Naive thymus-derived CD4-positive, alpha-beta T cell (primary cell): ENCODE results near the gene SFXN3. TPM values are rescaled to one million over a fixed set of nuclear protein-coding genes. Genes with fewer than 3 reads are reported as not detected.
A peak's percentile ranks its signal among the peaks of the same experiment; 100 is the strongest.

ENCODE experiments used
- ATAC-seq: fragments of 150-1000 bp; cut with Tn5 transposase; 2 replicates; pipeline ENCODE4 v1.10.0; 2021; ENCODE audit warnings: mild to moderate bottlenecking, moderate library complexity
- CTCF ChIA-PET: fragments of 350-600 bp; sonication (Branson Sonifier 250); formaldehyde crosslinking; loops from one replicate; lab custom pipeline; 2021; ENCODE audit warnings: antibody characterized with exemption; lab: Charles Lee
- POLR2A ChIA-PET: fragments of 350-600 bp; sonication (Branson Sonifier 250); formaldehyde crosslinking; loops from one replicate; lab custom pipeline; 2021; ENCODE audit warnings: antibody characterized with exemption, inconsistent platforms; lab: Charles Lee
- DNase-seq, 9 donors: peaks; one replicate each; pipeline versions ENCODE4 v3.0.0 to v3.0.0-alpha.2; 2020 to 2022; ENCODE audit warnings: mixed read lengths in 1 of 9
- H3K27ac ChIP-seq: one replicate; pipeline ENCODE4 v1.7.0; 2013; ENCODE audit warnings: mild to moderate bottlenecking, low read depth, low read length, moderate library complexity
- H3K27me3 ChIP-seq, 2 donors: one replicate each; pipeline ENCODE4 v1.7.0; 2013; ENCODE audit warnings: low read length in 2 of 2, mild to moderate bottlenecking in 2 of 2, moderate library complexity in 2 of 2; ENCODE audit not compliant: control insufficient read depth in 2 of 2, insufficient read depth in 2 of 2
- H3K36me3 ChIP-seq, 3 experiments: 1 replicate in 2 of 3; 2 replicates in 1 of 3; pipeline ENCODE4 v1.7.0; 2013; ENCODE audit warnings: low read length in 3 of 3, mild to moderate bottlenecking in 3 of 3, moderate library complexity in 1 of 3; ENCODE audit not compliant: insufficient read depth in 3 of 3, control insufficient read depth in 2 of 3
- H3K4me1 ChIP-seq, 2 donors: one replicate each; pipeline ENCODE4 v1.7.0; 2013; ENCODE audit warnings: low read length in 2 of 2, mild to moderate bottlenecking in 2 of 2, moderate library complexity in 1 of 2; ENCODE audit not compliant: control insufficient read depth in 2 of 2, insufficient read depth in 2 of 2
- H3K4me3 ChIP-seq: 2 replicates; pipeline ENCODE4 v1.7.0; 2013; ENCODE audit warnings: mild to moderate bottlenecking, low read length
- H3K9me3 ChIP-seq, 3 experiments: 1 replicate in 2 of 3; 2 replicates in 1 of 3; pipeline ENCODE4 v1.7.0; 2013; ENCODE audit warnings: low read length in 3 of 3; ENCODE audit not compliant: control insufficient read depth in 2 of 3
- H3K27ac Mint-ChIP-seq, 9 donors: one replicate each; pipeline ENCODE4 v1.8.0; 2020 to 2022; ENCODE audit warnings: mixed read lengths in 9 of 9, mild to moderate bottlenecking in 8 of 9, moderate library complexity in 5 of 9, inconsistent platforms in 2 of 9
- H3K27me3 Mint-ChIP-seq, 5 donors: one replicate each; pipeline ENCODE4 v1.8.0; 2021 to 2022; ENCODE audit warnings: mixed read lengths in 5 of 5, mild to moderate bottlenecking in 1 of 5
- H3K36me3 Mint-ChIP-seq, 5 donors: one replicate each; pipeline ENCODE4 v1.8.0; 2020 to 2022; ENCODE audit warnings: mixed read lengths in 5 of 5, mild to moderate bottlenecking in 3 of 5, inconsistent platforms in 1 of 5
- H3K4me1 Mint-ChIP-seq, 7 donors: one replicate each; pipeline ENCODE4 v1.8.0; 2020 to 2022; ENCODE audit warnings: mixed read lengths in 7 of 7, mild to moderate bottlenecking in 3 of 7, inconsistent platforms in 1 of 7
- H3K4me3 Mint-ChIP-seq, 10 donors: one replicate each; pipeline ENCODE4 v1.8.0; 2020 to 2022; ENCODE audit warnings: mild to moderate bottlenecking in 10 of 10, mixed read lengths in 10 of 10, moderate library complexity in 6 of 10, inconsistent platforms in 2 of 10
- H3K9me3 Mint-ChIP-seq, 11 donors: one replicate each; pipeline ENCODE4 v1.8.0; 2020 to 2022; ENCODE audit warnings: mixed read lengths in 11 of 11, mild to moderate bottlenecking in 4 of 11, inconsistent platforms in 1 of 11, moderate library complexity in 1 of 11
- intact Hi-C, 2 donors: fragments of 100-400 bp; cut with micrococcal nuclease; formaldehyde crosslinking; loops; one replicate each; pipeline ENCODE4 v1.15.1; 2023
- polyA plus RNA-seq, 2 donors: library from polyadenylated mRNA; unstranded; fragments of 300-500 nt; fragmentation: Illumina TruSeq; gene quantifications; one replicate each; pipeline ENCODE4 v1.2.3, GENCODE V29; 2021
- total RNA-seq, 6 experiments: library from RNA in 5 of 6; stranded (reverse) in 5 of 6; gene quantifications; 1 replicate in 5 of 6; 2 replicates in 1 of 6; pipeline ENCODE4 v1.2.3 and lab custom pipeline; 2021 to 2026

The SFXN3 gene
- total and polyA plus RNA-seq, 7 experiments from 2014 or later: 12.6 to 90.4 (median 38.2) TPM

GRCh38 chr10:100986623-100986951 is 44.4 kb upstream of the SFXN3 start:
- intact Hi-C loops: no loop called here
- Mint-ChIP-seq H3K27me3 (no peaks in the 10 kb centered on the region), H3K27ac (peak overlapping the region in 7 of 9 donors; percentile 84 to 98 (median 92)), H3K4me3 (peak overlapping the region; percentile 91 to 100 (median 95)), H3K4me1 (peaks cover 23 to 60% (median 38%) of the 10 kb centered on the region in 7 donors), H3K9me3 (no peaks in the 10 kb centered on the region), H3K36me3 (peaks cover 11 to 47% (median 28%) of the 10 kb centered on the region in 5 donors)
- ChIA-PET POLR2A (interaction anchor here (0.9 to 4.7 kb wide), 4 partner anchors 11 to 45 kb away, joined by 3 to 65 read pairs (median 6); partner anchors contain the start of genes LZTS2, PDZD7 and SFXN3), CTCF (interaction anchor here (2.4 kb wide), 1 partner anchor 11 kb away, joined by 24 read pairs; no protein-coding TSS in a partner anchor)
- DNase-seq: no peak
- Histone ChIP-seq H3K36me3 (peaks cover 0 to 60% (median 11%) of the 10 kb centered on the region in 3 experiments), H3K9me3 (no peaks in the 10 kb centered on the region), H3K27ac (peak overlapping the region; percentile 81), H3K4me3 (peak overlapping the region; percentile 89), H3K27me3 (no peaks in the 10 kb centered on the region), H3K4me1 (peaks cover 17 to 24% of the 10 kb centered on the region in 2 donors)
- no peak for ATAC-seq

DNA sequence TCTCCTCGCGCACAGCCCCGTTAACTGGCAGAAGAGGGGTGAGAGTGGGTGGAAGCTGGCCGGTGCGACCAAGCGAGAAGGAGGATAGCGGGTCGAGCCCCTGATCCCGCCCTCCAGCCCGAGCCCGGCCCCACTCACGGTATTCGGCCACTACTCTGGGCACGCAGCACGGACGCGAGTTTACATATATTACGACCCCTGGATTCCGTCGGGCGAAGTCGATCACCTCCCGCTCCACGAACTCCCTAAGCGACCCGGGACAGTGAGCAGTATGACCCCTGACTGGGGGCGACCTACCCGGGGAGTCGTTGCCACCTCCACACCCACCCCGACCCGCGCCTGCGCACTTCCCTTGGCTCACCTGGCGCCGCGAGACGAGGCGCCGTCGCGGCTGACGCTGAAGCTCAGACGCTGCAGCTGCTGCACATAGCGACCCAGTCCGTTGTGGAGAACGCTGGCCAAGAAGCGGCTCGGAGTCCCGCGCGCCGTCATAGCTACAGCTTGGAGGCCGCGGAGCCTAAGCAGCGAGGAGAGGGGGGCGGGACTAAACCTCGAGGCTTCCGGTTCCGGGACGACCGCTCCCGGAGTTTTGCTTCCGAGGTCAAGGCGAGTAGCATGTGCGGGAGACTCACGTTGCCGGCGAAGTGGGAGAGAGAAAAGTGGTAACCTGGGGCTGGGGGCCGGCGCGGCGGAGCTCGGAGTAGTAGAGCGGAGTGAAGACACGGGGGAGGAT is 43.9 kb upstream of the SFXN3 start, which contains the start of the genes MRPL43 and TWNK:
TSS of gene MRPL43 (minus strand) at position 546 of the 733 bp plus-strand sequence. CDS start at position 492, 54 bp downstream.
TSS of gene TWNK (plus strand) at position 592 of the 733 bp plus-strand sequence. CDS start 668 bp downstream, outside the sequence.
- no peaks in the 10 kb centered on the region for H3K9me3 ChIP-seq
- Mint-ChIP-seq H3K9me3 (no peaks in the 10 kb centered on the region), H3K27ac (peak within 1 kb of the TSS; percentile 80 to 98 (median 92)), H3K36me3 (peaks cover 11 to 44% (median 26%) of the 10 kb centered on the region in 5 donors), H3K4me3 (peak within 1 kb of the TSS; percentile 91 to 100 (median 95)), H3K4me1 (peaks cover 23 to 60% (median 38%) of the 10 kb centered on the region in 7 donors), H3K27me3 (no peaks in the 10 kb centered on the region)
- peak within 1 kb of the TSS; percentile 89 for H3K4me3 ChIP-seq
- DNase-seq (peak; percentile 68 to 88 (median 84)), ATAC-seq (peak; percentile 94)
- peak within 1 kb of the TSS; percentile 81 for H3K27ac ChIP-seq
- ChIA-PET POLR2A (interaction anchor here (0.9 to 4.7 kb wide), 4 partner anchors 10 to 45 kb away, joined by 3 to 65 read pairs (median 4); partner anchors contain the start of genes LZTS2, PDZD7 and SFXN3), CTCF (interaction anchor here (1.8 to 2.4 kb wide), 2 partner anchors 10 to 27 kb away, joined by 5 to 24 read pairs; no protein-coding TSS in a partner anchor)
- no peaks in the 10 kb centered on the region for H3K27me3 ChIP-seq
- intact Hi-C loops: loop anchor here (1.0 kb wide), 3 partner anchors 10 to 75 kb away; partner anchors contain the start of genes SEMA4G (in 2 of the 2) and SLF2 (in 2 of the 2)
- H3K36me3 ChIP-seq: peaks cover 0 to 59% (median 11%) of the 10 kb centered on the region in 3 experiments
- peaks cover 17 to 24% of the 10 kb centered on the region in 2 donors for H3K4me1 ChIP-seq

GRCh38 chr10:100987685-100988049 is 43.4 kb upstream of the SFXN3 start:
- Histone ChIP-seq H3K4me3 (peak overlapping the region; percentile 89), H3K27me3 (no peaks in the 10 kb centered on the region), H3K27ac (peak overlapping the region; percentile 81), H3K4me1 (peaks cover 17 to 24% of the 10 kb centered on the region in 2 donors), H3K9me3 (no peaks in the 10 kb centered on the region), H3K36me3 (peaks cover 0 to 57% (median 11%) of the 10 kb centered on the region in 3 experiments)
- Mint-ChIP-seq H3K4me1 (peaks cover 23 to 60% (median 37%) of the 10 kb centered on the region in 7 donors), H3K27ac (peak overlapping the region; percentile 80 to 98 (median 92)), H3K4me3 (peak overlapping the region; percentile 91 to 100 (median 95)), H3K27me3 (no peaks in the 10 kb centered on the region), H3K36me3 (peaks cover 11 to 41% (median 21%) of the 10 kb centered on the region in 5 donors), H3K9me3 (no peaks in the 10 kb centered on the region)
- ATAC-seq (no peak), DNase-seq (no peak)
- ChIA-PET CTCF (interaction anchor here (1.2 to 2.4 kb wide), 3 partner anchors 10 to 27 kb away, joined by 4 to 24 read pairs (median 5); no protein-coding TSS in a partner anchor), POLR2A (interaction anchor here (0.9 to 4.7 kb wide), 4 partner anchors 10 to 45 kb away, joined by 3 to 65 read pairs (median 4); partner anchors contain the start of genes LZTS2, PDZD7 and SFXN3)
- intact Hi-C loops: loop anchor here (1.0 kb wide), 3 partner anchors 10 to 75 kb away; partner anchors contain the start of genes SEMA4G (in 2 of the 2) and SLF2 (in 2 of the 2)

- Mint-ChIP-seq H3K36me3 (peaks cover 11 to 46% (median 18%) of the 10 kb centered on the region in 5 donors), H3K9me3 (no peaks in the 10 kb centered on the region), H3K4me1 (peaks cover 23 to 60% (median 35%) of the 10 kb centered on the region in 7 donors), H3K27me3 (no peaks in the 10 kb centered on the region), H3K4me3 (peak overlapping the region; percentile 91 to 100 (median 95)), H3K27ac (peak overlapping the region in 5 of 9 donors; percentile 80 to 96 (median 92))
- intact Hi-C loops: no loop called here
- H3K36me3 ChIP-seq: peaks cover 0 to 56% (median 11%) of the 10 kb centered on the region in 3 experiments
- no peak for ATAC-seq
- no peaks in the 10 kb centered on the region for H3K9me3 ChIP-seq
- peaks cover 17 to 24% of the 10 kb centered on the region in 2 donors for H3K4me1 ChIP-seq
- POLR2A ChIA-PET: interaction anchor here (0.8 to 4.7 kb wide), 2 partner anchors 9 to 43 kb away, joined by 3 to 65 read pairs; partner anchors contain the start of genes LZTS2, PDZD7 and SFXN3
- CTCF ChIA-PET: interaction anchor here (0.7 to 2.4 kb wide), 5 partner anchors 9 to 28 kb away, joined by 3 to 24 read pairs (median 5); no protein-coding TSS in a partner anchor
- peak overlapping the region; percentile 81 for H3K27ac ChIP-seq
- DNase-seq: no peak
- H3K27me3 ChIP-seq: no peaks in the 10 kb centered on the region
- peak overlapping the region; percentile 89 for H3K4me3 ChIP-seq
These were observed 42.9 kb upstream of the SFXN3 start for GRCh38 chr10:100988166-100988565.

DNA sequence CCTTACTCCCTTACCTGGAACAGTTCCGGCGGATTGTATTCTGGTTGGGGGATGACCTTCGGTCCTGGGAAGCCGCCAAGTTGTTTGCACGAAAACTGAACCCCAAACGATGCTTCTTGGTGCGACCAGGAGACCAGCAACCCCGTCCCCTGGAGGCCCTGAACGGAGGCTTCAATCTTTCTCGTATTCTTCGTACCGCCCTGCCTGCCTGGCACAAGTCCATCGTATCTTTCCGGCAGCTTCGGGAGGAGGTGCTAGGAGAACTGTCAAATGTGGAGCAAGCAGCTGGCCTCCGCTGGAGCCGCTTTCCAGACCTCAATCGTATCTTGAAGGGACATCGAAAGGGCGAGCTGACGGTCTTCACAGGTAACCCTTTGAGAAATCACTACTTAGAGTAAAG is 41.9 kb upstream of the SFXN3 start:
- H3K4me3 Mint-ChIP-seq: peak overlapping the region in 5 of 10 donors; percentile 9 to 48 (median 25)
- H3K4me1 ChIP-seq: peaks cover 17 to 24% of the 10 kb centered on the region in 2 donors
- H3K36me3 Mint-ChIP-seq: peaks cover 11 to 43% (median 21%) of the 10 kb centered on the region in 5 donors
- H3K27me3 ChIP-seq: no peaks in the 10 kb centered on the region
- DNase-seq (no peak), ATAC-seq (no peak)
- no peaks in the 10 kb centered on the region for H3K27me3 Mint-ChIP-seq
- H3K4me3 ChIP-seq: no peak overlapping the region
- no peaks in the 10 kb centered on the region for H3K9me3 ChIP-seq
- POLR2A ChIA-PET: interaction anchor here (0.8 to 4.7 kb wide), 3 partner anchors 9 to 76 kb away, joined by 3 to 65 read pairs (median 4); partner anchors contain the start of genes LZTS2, PDZD7, SFXN3 and SLF2
- H3K27ac Mint-ChIP-seq: peak overlapping the region in 1 of 9 donors; percentile 62
- CTCF ChIA-PET: interaction anchor here (0.6 to 1.8 kb wide), 3 partner anchors 9 to 52 kb away, joined by 3 to 15 read pairs (median 5); no protein-coding TSS in a partner anchor
- intact Hi-C loops: no loop called here
- H3K9me3 Mint-ChIP-seq: no peaks in the 10 kb centered on the region
- peaks cover 0 to 61% (median 11%) of the 10 kb centered on the region in 3 experiments for H3K36me3 ChIP-seq
- H3K4me1 Mint-ChIP-seq: peaks cover 23 to 60% (median 35%) of the 10 kb centered on the region in 7 donors
- H3K27ac ChIP-seq: no peak overlapping the region
